ENCODE results near the gene PRX.
"Not testable (repeated sequence)": the region's sequence is repeated elsewhere in the genome, so short reads cannot be mapped to it uniquely, and the experiment has no call there.

Gene PRX

GRCh38 chr19:40438284-40438683 is 25.1 kb upstream of the PRX start:
- H3K4me2 ChIP-seq (ENCODE audit: low read depth, low read length, poor library complexity, severe bottlenecking): no peak overlapping the region
- H4K20me1 ChIP-seq (ENCODE audit: insufficient read depth, low read length, poor library complexity, severe bottlenecking): peaks cover 19% of the 10 kb centered on the region
- H3K4me3 ChIP-seq (ENCODE audit: low read length, poor library complexity, severe bottlenecking): no peak overlapping the region
- H2AFZ ChIP-seq (ENCODE audit: low read length): no peak overlapping the region
- H3F3A ChIP-seq (ENCODE audit: low read depth): no peaks in the 10 kb centered on the region
- TF ChIP-seq CTCF (conservative IDR thresholded peaks at IDR 0.05; ENCODE audit: low read length) (no peak), EZH2phosphoT487 (IDR thresholded peaks at IDR 0.05; ENCODE audit: borderline replicate concordance) (no peak)
- no peaks in the 10 kb centered on the region for H3K9me2 ChIP-seq (replicated peaks; ENCODE audit: low read depth, low read length)
- no peaks in the 10 kb centered on the region for H3K27me3 ChIP-seq (ENCODE audit: insufficient read depth, low read length, poor library complexity, severe bottlenecking)
- no peaks in the 10 kb centered on the region for H3K9me3 ChIP-seq (ENCODE audit: insufficient read depth, low read depth, low read length)
- peaks cover 12% of the 10 kb centered on the region; the same call in 1 of the 2 replicates for H3K36me3 ChIP-seq (ENCODE audit: insufficient read depth, low read length)
- H3K4me1 ChIP-seq (ENCODE audit: insufficient read depth, low read length, poor library complexity, severe bottlenecking): peaks cover 15% of the 10 kb centered on the region
- peaks cover 16% of the 10 kb centered on the region for H3K79me2 ChIP-seq (ENCODE audit: insufficient read depth, low read length)
- no peak overlapping the region for H3K9ac ChIP-seq (ENCODE audit: low read depth, low read length, poor library complexity, severe bottlenecking)

GRCh38 chr19:40433391-40434216 is 20.4 kb upstream of the PRX start:
- Histone ChIP-seq H3K4me1 (ENCODE audit: insufficient read depth, low read length, poor library complexity, severe bottlenecking) (peaks cover 9% of the 10 kb centered on the region), H3F3A (ENCODE audit: low read depth) (no peaks in the 10 kb centered on the region), H3K4me3 (ENCODE audit: low read length, poor library complexity, severe bottlenecking) (peak overlapping the region; percentile 73), H2AFZ (ENCODE audit: low read length) (peak overlapping the region; percentile 70), H4K20me1 (ENCODE audit: insufficient read depth, low read length, poor library complexity, severe bottlenecking) (no peaks in the 10 kb centered on the region), H3K9ac (ENCODE audit: low read depth, low read length, poor library complexity, severe bottlenecking) (peak overlapping the region; percentile 93), H3K79me2 (ENCODE audit: insufficient read depth, low read length) (no peaks in the 10 kb centered on the region), H3K27me3 (ENCODE audit: insufficient read depth, low read length, poor library complexity, severe bottlenecking) (no peaks in the 10 kb centered on the region), H3K36me3 (ENCODE audit: insufficient read depth, low read length) (no peaks in the 10 kb centered on the region), H3K9me2 (replicated peaks; ENCODE audit: low read depth, low read length) (no peaks in the 10 kb centered on the region), H3K9me3 (ENCODE audit: insufficient read depth, low read depth, low read length) (no peaks in the 10 kb centered on the region), H3K4me2 (ENCODE audit: low read depth, low read length, poor library complexity, severe bottlenecking) (peak overlapping the region; percentile 84)
- no peak for TF ChIP-seq EZH2phosphoT487 (IDR thresholded peaks at IDR 0.05; ENCODE audit: borderline replicate concordance)
- no peak for TF ChIP-seq CTCF (conservative IDR thresholded peaks at IDR 0.05; ENCODE audit: low read length)

- H3F3A ChIP-seq (ENCODE audit: low read depth); H3K79me2 ChIP-seq (ENCODE audit: insufficient read depth, low read length); H3K9me2 ChIP-seq (replicated peaks; ENCODE audit: low read depth, low read length); H3K27me3 ChIP-seq (ENCODE audit: insufficient read depth, low read length, poor library complexity, severe bottlenecking); H3K9me3 ChIP-seq (ENCODE audit: insufficient read depth, low read depth, low read length); H3K36me3 ChIP-seq (ENCODE audit: insufficient read depth, low read length); H3K4me1 ChIP-seq (ENCODE audit: insufficient read depth, low read length, poor library complexity, severe bottlenecking); H2AFZ ChIP-seq (ENCODE audit: low read length); H4K20me1 ChIP-seq (ENCODE audit: insufficient read depth, low read length, poor library complexity, severe bottlenecking): not testable (repeated sequence)
- peak overlapping the region; percentile 93 for H3K9ac ChIP-seq (ENCODE audit: low read depth, low read length, poor library complexity, severe bottlenecking)
- peak overlapping the region; percentile 73 for H3K4me3 ChIP-seq (ENCODE audit: low read length, poor library complexity, severe bottlenecking)
- H3K4me2 ChIP-seq (ENCODE audit: low read depth, low read length, poor library complexity, severe bottlenecking): peak overlapping the region; percentile 84
These were observed 19.6 kb upstream of the PRX start for GRCh38 chr19:40432760-40433159.

- H3K9me3 ChIP-seq (ENCODE audit: insufficient read depth, low read depth, low read length): no peaks in the 10 kb centered on the region
- TF ChIP-seq CTCF (conservative IDR thresholded peaks at IDR 0.05; ENCODE audit: low read length) (no peak), EZH2phosphoT487 (IDR thresholded peaks at IDR 0.05; ENCODE audit: borderline replicate concordance) (no peak)
- no peaks in the 10 kb centered on the region for H3F3A ChIP-seq (ENCODE audit: low read depth)
- H3K36me3 ChIP-seq (ENCODE audit: insufficient read depth, low read length): no peaks in the 10 kb centered on the region
- H3K4me2 ChIP-seq (ENCODE audit: low read depth, low read length, poor library complexity, severe bottlenecking): no peak overlapping the region
- H3K9ac ChIP-seq (ENCODE audit: low read depth, low read length, poor library complexity, severe bottlenecking): no peak overlapping the region
- H3K4me1 ChIP-seq (ENCODE audit: insufficient read depth, low read length, poor library complexity, severe bottlenecking): peaks cover 9% of the 10 kb centered on the region
- no peaks in the 10 kb centered on the region for H3K9me2 ChIP-seq (replicated peaks; ENCODE audit: low read depth, low read length)
- H3K27me3 ChIP-seq (ENCODE audit: insufficient read depth, low read length, poor library complexity, severe bottlenecking): no peaks in the 10 kb centered on the region
- H2AFZ ChIP-seq (ENCODE audit: low read length): no peak overlapping the region
- H3K79me2 ChIP-seq (ENCODE audit: insufficient read depth, low read length): no peaks in the 10 kb centered on the region
- no peak overlapping the region for H3K4me3 ChIP-seq (ENCODE audit: low read length, poor library complexity, severe bottlenecking)
- H4K20me1 ChIP-seq (ENCODE audit: insufficient read depth, low read length, poor library complexity, severe bottlenecking): no peaks in the 10 kb centered on the region
These were observed 18.5 kb upstream of the PRX start for GRCh38 chr19:40431698-40432097.

- not testable (repeated sequence) for H3K9me3 ChIP-seq (ENCODE audit: insufficient read depth, low read depth, low read length); H3F3A ChIP-seq (ENCODE audit: low read depth); H4K20me1 ChIP-seq (ENCODE audit: insufficient read depth, low read length, poor library complexity, severe bottlenecking); H2AFZ ChIP-seq (ENCODE audit: low read length); H3K9ac ChIP-seq (ENCODE audit: low read depth, low read length, poor library complexity, severe bottlenecking); H3K79me2 ChIP-seq (ENCODE audit: insufficient read depth, low read length); H3K4me3 ChIP-seq (ENCODE audit: low read length, poor library complexity, severe bottlenecking); H3K9me2 ChIP-seq (replicated peaks; ENCODE audit: low read depth, low read length); H3K27me3 ChIP-seq (ENCODE audit: insufficient read depth, low read length, poor library complexity, severe bottlenecking); H3K36me3 ChIP-seq (ENCODE audit: insufficient read depth, low read length); H3K4me2 ChIP-seq (ENCODE audit: low read depth, low read length, poor library complexity, severe bottlenecking)
- H3K4me1 ChIP-seq (ENCODE audit: insufficient read depth, low read length, poor library complexity, severe bottlenecking): peaks cover 14% of the 10 kb centered on the region
These were observed 17.1 kb upstream of the PRX start for GRCh38 chr19:40430242-40430641.

All from Loucy (cell line).